Urinary bladder (tissue), 4 donors: ENCODE measurements around the gene IFRD2. TPM values are rescaled to one million over a fixed set of nuclear protein-coding genes. Genes with fewer than 3 reads are reported as not detected.
"Not testable (repeated sequence)": the region's sequence is repeated elsewhere in the genome, so short reads cannot be mapped to it uniquely, and the experiment has no call there.

ENCODE experiments used
- DNase-seq: peaks from one replicate; pipeline ENCODE4 v3.0.0-alpha.2; 2015; ENCODE audit errors: extremely low spot score
- H3K27ac ChIP-seq: one replicate; pipeline ENCODE4 v1.5.1; 2013; ENCODE audit warnings: low read depth, mild to moderate bottlenecking, moderate library complexity
- H3K36me3 ChIP-seq: one replicate; pipeline ENCODE4 v1.6.1; 2013; ENCODE audit warnings: mild to moderate bottlenecking, moderate library complexity; ENCODE audit not compliant: insufficient read depth
- H3K4me1 ChIP-seq: one replicate; pipeline ENCODE4 v1.6.1; 2013; ENCODE audit warnings: mild to moderate bottlenecking, moderate library complexity; ENCODE audit not compliant: insufficient read depth
- H3K4me3 ChIP-seq: one replicate; pipeline ENCODE4 v1.5.1; 2013; ENCODE audit warnings: low read depth, low read length
- WGBS: extraction: QIAGEN DNeasy Blood & Tissue Kit; methylation state at CpG from one replicate; pipeline ENCODE4 v1.1.7; 2013; 5-methylcytosine and 5-hydroxymethylcytosine counted together
- polyA plus RNA-seq: library from polyadenylated mRNA; stranded (reverse); fragments of 200-250 nt; gene quantifications from one replicate; pipeline ENCODE4 v1.2.3, GENCODE V29; 2013
- total RNA-seq: library from RNA; depleted of rRNA; stranded (reverse); fragments of >200 nt; gene quantifications from one replicate; pipeline ENCODE4 v1.2.3, GENCODE V29; 2014
- donor health status: healthy with polysubstance abuse.
- donor health status: healthy.

The IFRD2 gene
- total and polyA plus RNA-seq, 2 donors, result 19.5 to 52.9 TPM

DNA sequence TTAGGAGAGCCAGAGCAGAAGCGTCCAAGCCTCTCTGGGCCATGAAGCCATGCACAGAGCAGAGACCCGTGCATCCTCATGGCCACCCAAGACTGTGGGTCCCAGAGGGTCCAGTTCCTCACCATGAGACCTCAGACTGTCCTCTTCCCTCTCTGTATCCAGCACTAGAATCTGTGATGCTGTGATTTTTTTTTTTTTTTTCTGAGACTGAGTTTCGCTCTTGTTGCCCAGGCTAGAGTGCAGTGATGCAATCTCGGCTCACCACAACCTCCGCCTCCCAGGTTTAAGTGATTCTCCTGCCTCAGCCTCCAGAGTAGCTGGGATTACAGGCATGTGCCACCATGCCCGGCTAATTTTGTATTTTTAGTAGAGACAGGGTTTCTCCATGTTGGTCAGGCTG, 47.4 kb downstream of the IFRD2 start:
- H3K4me1 ChIP-seq, H3K4me3 ChIP-seq, DNase-seq, H3K36me3 ChIP-seq, H3K27ac ChIP-seq: not testable (repeated sequence)
- WGBS, result 78% methylated on average over 6 of the region's 6 CpGs

DNA sequence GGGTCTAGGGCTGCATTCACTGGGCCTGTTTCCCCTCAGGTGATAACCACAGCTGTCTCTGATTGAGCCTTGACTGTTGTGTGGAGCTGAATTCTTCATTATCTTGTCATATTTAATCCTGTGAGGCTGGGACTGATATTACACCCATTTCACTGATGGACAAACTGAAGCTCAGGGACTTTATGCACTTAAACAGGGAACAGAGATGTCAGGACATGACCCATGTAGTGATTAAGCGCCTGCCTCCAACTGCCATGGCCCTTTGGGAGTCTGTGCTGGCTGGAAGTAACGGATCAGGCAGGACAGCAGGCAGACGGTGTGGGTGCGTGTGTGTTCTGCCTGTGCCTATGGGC, 48.7 kb downstream of the IFRD2 start:
- 80% methylated on average over 4 of the region's 4 CpGs for WGBS
- no peak overlapping the region for H3K4me3 ChIP-seq
- no peak for DNase-seq
- H3K36me3 ChIP-seq, result no peaks in the 10 kb centered on the region
- H3K27ac ChIP-seq, result peak overlapping the region; percentile 31
- no peaks in the 10 kb centered on the region for H3K4me1 ChIP-seq

DNA sequence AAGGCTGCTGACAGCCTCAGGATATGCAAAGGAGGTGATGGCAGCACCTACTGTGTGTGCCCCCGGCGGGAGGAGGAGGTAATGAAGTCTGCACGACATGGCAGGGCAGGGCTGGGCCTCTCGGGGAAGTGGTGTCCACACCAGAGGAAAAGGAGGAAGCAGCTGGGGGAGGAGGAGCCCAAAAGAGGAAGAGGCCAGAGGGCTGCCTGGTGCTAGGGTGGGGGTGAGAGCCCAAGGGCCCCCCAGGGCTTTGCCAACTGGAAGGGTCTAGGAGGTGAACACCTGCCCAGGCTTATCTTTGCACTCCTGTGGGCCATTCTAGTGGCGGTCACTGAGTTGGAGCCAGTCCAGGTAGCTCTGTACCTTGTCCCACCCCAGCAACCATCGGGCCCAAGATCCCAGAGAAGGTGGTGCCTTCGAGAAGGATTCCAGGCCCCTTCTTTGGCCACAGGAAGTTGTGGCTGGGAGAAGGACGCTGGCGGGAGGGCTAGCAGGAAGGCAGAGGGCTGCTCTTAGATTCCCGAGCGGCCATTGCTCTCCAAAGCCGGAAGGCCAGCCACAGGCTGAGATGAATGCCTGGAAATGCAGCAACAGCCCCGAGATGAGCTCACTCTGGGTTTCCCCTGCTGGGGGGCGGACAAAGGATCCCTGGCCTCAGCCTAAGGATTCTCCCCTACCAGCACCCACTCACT, 49.2 kb downstream of the IFRD2 start:
- Histone ChIP-seq H3K4me3 (no peak overlapping the region), H3K36me3 (no peaks in the 10 kb centered on the region), H3K27ac (peak overlapping the region; percentile 31), H3K4me1 (no peaks in the 10 kb centered on the region)
- WGBS, result 37% methylated on average over 14 of the region's 14 CpGs
- DNase-seq, result no peak

DNA sequence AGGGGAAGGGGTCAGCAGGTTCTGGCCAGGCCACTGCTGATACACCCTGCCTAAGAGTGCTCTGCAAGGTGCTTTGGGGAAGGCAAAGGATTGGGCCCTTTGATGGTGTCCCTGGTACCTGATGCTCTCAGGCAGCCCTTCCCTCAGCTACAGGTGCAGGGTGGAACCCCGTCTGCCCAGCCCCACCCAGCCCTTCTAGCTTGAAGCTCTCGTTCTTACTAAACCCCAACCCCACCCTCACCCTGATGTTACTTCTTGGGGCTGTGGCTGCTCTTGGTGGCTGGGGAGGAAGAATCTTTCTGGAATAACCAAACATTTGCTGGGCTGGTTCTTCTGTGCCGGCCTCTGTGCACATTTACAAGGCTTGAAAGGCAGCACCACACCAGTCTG, 49.9 kb downstream of the IFRD2 start:
- Histone ChIP-seq H3K27ac (no peak overlapping the region), H3K4me1 (no peaks in the 10 kb centered on the region), H3K36me3 (no peaks in the 10 kb centered on the region), H3K4me3 (no peak overlapping the region)
- no peak for DNase-seq
- 49% methylated on average over 3 of the region's 3 CpGs for WGBS

DNA sequence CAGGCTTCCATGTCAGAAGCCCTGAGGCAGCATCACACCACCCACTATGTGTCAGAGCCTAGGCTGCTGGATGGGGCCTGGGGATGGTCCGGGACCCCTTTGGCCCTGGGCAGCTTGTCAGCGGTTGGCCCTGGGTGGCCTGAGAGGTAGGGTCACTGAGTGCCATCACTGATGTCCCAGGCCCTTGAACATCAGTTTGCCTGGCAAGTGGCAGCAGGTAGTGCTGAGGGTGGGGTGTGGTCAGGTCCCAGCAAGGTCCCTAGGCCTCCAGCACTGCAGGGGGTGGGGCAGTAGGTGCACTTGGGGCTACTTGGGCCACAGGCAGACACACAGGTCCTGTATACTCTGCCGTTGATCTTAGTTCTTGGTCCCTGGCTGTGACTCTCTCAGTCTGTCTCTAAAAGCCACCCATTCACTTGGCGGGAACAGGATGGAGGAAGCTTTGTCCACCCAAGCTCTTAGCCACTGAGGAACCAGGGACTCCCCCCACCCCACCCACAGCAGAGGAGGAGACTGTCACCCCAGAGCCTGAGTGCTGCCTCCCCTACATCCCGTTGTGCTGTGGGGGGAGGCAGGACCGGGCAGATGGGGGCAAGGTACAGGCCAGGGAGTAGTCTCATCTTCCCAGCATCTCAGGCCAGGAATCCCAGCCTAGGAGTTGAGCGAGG, 50.4 kb downstream of the IFRD2 start:
- Histone ChIP-seq H3K36me3 (no peaks in the 10 kb centered on the region), H3K27ac (no peak overlapping the region), H3K4me3 (no peak overlapping the region), H3K4me1 (no peaks in the 10 kb centered on the region)
- 64% methylated on average over 7 of the region's 7 CpGs for WGBS
- DNase-seq, result no peak

DNA sequence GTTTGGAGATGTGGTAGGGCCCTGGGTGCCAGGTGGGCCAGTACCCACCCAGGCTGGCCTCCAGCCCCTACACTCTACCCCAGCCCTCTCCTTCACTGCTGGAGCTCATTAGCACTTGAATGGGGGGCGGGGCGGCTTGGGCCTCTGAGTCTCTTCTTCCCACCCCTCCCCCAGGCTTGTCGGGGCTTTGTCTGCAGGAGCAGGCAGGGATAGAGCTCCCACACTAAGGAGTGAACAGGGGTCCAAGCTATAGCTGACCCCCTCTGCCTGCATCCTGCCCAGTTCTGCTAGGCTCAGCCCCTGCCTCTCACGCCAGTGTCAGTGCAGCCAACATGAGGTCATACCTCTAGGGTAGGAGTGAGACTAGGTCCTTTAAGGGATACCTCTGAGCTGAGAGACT, 51.1 kb downstream of the IFRD2 start:
- Histone ChIP-seq H3K36me3 (no peaks in the 10 kb centered on the region), H3K27ac (no peak overlapping the region), H3K4me3 (no peak overlapping the region), H3K4me1 (no peaks in the 10 kb centered on the region)
- 63% methylated on average over 4 of the region's 4 CpGs for WGBS
- DNase-seq, result no peak

DNA sequence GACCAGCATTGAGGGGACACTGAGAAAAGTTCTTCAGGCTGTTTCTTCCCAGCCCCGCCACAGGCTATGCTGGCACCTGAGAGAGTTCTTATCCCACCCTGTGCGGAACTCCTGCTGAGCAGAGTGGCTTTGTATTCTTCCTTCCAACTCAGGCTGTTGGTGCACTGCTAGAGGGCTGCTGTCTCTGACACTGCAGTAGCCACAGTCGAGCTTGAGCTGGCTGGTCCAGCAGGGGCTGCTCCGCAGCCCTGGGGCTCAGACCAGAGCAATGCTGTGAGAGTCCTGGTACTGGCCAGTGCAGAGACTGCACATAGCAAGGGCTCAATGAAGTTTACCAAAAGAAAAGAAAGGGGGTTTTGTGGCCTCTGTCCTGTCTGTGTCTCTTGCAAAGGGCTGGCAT, 52.6 kb downstream of the IFRD2 start:
- no peak overlapping the region for H3K27ac ChIP-seq
- DNase-seq, result no peak
- no peak overlapping the region for H3K4me3 ChIP-seq
- H3K4me1 ChIP-seq, result no peaks in the 10 kb centered on the region
- no peaks in the 10 kb centered on the region for H3K36me3 ChIP-seq
- 75% methylated on average over 4 of the region's 4 CpGs for WGBS

DNA sequence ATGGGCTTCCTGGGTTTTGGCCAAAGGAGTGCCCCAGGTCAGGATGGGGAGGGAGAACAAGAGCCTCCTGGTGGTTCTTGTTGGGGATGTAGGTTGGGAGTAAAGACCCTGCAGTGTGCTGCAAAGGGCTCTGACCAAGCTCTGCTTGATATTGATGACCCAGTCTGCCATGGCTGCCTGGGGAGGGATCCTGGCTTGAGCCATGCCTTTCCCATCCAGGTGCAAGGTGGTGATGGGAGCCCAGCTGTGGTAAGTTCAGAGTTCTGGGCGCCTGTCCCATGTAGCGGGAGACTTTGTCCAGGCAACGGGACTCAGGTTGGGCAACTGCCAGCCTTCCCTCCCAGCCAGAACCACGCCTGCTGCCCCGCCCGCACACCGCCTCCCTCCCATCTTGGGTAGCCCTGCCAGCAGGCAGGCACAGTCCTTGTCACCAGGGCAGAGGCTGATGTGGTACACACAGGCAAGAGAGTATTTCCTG, 53.6 kb downstream of the IFRD2 start:
- Histone ChIP-seq H3K4me1 (no peaks in the 10 kb centered on the region), H3K4me3 (peak overlapping the region; percentile 86), H3K36me3 (no peaks in the 10 kb centered on the region), H3K27ac (peak overlapping the region; percentile 89)
- WGBS, result 35% methylated on average over 7 of the region's 7 CpGs
- no peak for DNase-seq

DNA sequence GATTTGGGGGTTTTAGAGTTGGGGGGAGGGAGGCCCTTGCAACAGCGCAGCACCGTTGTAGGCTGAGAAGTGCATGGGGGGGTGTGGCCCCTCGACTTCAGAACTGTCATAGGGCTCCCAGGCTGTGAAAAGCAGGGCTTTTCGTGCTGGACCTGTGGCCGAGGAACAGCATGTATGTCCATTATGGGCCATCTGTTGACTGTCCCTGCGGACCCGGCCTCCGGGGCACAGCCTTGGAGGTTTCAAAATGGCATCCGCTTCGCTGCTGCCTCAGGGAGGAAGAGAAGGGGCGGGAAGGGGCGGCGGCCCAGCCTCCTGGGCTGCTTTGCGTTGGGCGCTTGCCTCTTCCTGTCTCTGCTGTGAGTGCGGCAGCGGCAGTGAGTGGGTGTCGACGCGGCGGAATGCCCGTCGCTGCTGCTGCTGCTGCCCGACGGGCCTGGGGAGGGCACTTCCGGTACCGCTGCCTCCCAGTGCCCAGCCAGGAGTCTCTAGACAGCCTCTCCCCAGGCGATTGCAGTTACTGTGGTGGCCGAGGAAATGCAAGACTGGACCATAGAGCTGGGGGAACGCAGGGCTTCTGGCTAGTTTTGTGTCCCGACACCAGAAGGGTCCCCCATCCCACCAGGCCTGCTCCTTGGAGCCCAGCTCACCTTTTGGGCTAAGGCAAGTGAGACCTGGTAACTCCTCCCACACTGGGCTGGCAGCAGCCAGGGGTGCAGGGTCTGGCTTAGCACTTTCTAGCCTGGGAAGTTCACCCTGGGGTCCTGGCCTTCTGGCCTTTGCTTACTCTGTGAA, 54.3 kb downstream of the IFRD2 start:
- Histone ChIP-seq H3K4me3 (peak overlapping the region; percentile 86), H3K4me1 (no peaks in the 10 kb centered on the region), H3K27ac (peak overlapping the region; percentile 89), H3K36me3 (no peaks in the 10 kb centered on the region)
- under 1% methylated on average over 31 of the region's 31 CpGs for WGBS
- no peak for DNase-seq

Other genes starting within 250 kb of the IFRD2 start
- gene RBM5, start 203.5 kb downstream of the IFRD2 start, total RNA-seq, result 325 TPM
- gene RBM5, start 203.5 kb downstream of the IFRD2 start, polyA plus RNA-seq, result 88.7 TPM
- gene SEMA3F, start 137.1 kb downstream of the IFRD2 start, total RNA-seq, result 10.8 TPM
- gene SEMA3F, start 137.1 kb downstream of the IFRD2 start, polyA plus RNA-seq, result 35.1 TPM
- not detected for gene GNAT1, start 100.8 kb downstream of the IFRD2 start, total RNA-seq
- not detected for gene GNAT1, start 100.8 kb downstream of the IFRD2 start, polyA plus RNA-seq
- 0.63 TPM for gene SLC38A3, start 87.2 kb downstream of the IFRD2 start, total RNA-seq
- gene SLC38A3, start 87.2 kb downstream of the IFRD2 start, polyA plus RNA-seq, result 0.14 TPM
- 96.3 TPM for gene GNAI2, start 56.2 kb downstream of the IFRD2 start, total RNA-seq
- gene GNAI2, start 56.2 kb downstream of the IFRD2 start, polyA plus RNA-seq, result 263 TPM
- gene SEMA3B, start 23.3 kb downstream of the IFRD2 start, total RNA-seq, result 63.4 TPM
- 35.5 TPM for gene SEMA3B, start 23.3 kb downstream of the IFRD2 start, polyA plus RNA-seq
- 0.79 TPM for gene LSMEM2, start 13.3 kb downstream of the IFRD2 start, total RNA-seq
- 0.39 TPM for gene LSMEM2, start 13.3 kb downstream of the IFRD2 start, polyA plus RNA-seq
- 2.9 TPM for gene HYAL3, start 7.0 kb upstream of the IFRD2 start, total RNA-seq
- gene HYAL3, start 7.0 kb upstream of the IFRD2 start, polyA plus RNA-seq, result 3.0 TPM
- gene NAA80, start 7.0 kb upstream of the IFRD2 start, total RNA-seq, result 2.3 TPM
- gene NAA80, start 7.0 kb upstream of the IFRD2 start, polyA plus RNA-seq, result 12.0 TPM
- 2.5 TPM for gene HYAL1, start 11.1 kb upstream of the IFRD2 start, total RNA-seq
- 7.0 TPM for gene HYAL1, start 11.1 kb upstream of the IFRD2 start, polyA plus RNA-seq
- 44.0 TPM for gene HYAL2, start 30.3 kb upstream of the IFRD2 start, total RNA-seq
- 121 TPM for gene HYAL2, start 30.3 kb upstream of the IFRD2 start, polyA plus RNA-seq
- 4.5 TPM for gene TUSC2, start 35.8 kb upstream of the IFRD2 start, total RNA-seq
- 48.5 TPM for gene TUSC2, start 35.8 kb upstream of the IFRD2 start, polyA plus RNA-seq
- 25.4 TPM for gene RASSF1, start 48.4 kb upstream of the IFRD2 start, total RNA-seq
- gene RASSF1, start 48.4 kb upstream of the IFRD2 start, polyA plus RNA-seq, result 41.5 TPM
- gene ZMYND10, start 53.3 kb upstream of the IFRD2 start, total RNA-seq, result 1.2 TPM
- gene ZMYND10, start 53.3 kb upstream of the IFRD2 start, polyA plus RNA-seq, result 0.62 TPM
- 17.3 TPM for gene NPRL2, start 58.3 kb upstream of the IFRD2 start, total RNA-seq
- gene NPRL2, start 58.3 kb upstream of the IFRD2 start, polyA plus RNA-seq, result 17.0 TPM
- 8.6 TPM for gene CYB561D2, start 58.4 kb upstream of the IFRD2 start, total RNA-seq
- gene CYB561D2, start 58.4 kb upstream of the IFRD2 start, polyA plus RNA-seq, result 19.2 TPM
- 16.2 TPM for gene TMEM115, start 67.1 kb upstream of the IFRD2 start, total RNA-seq
- gene TMEM115, start 67.1 kb upstream of the IFRD2 start, polyA plus RNA-seq, result 49.8 TPM
- gene CACNA2D2, start 211.2 kb upstream of the IFRD2 start, total RNA-seq, result 1.4 TPM
- gene CACNA2D2, start 211.2 kb upstream of the IFRD2 start, polyA plus RNA-seq, result 1.3 TPM